Upper lobe of right lung (tissue), 1 donor: ENCODE results near the gene FAM187B. TPM values are rescaled to one million over a fixed set of nuclear protein-coding genes. Genes with fewer than 3 reads are reported as not detected.
A peak's percentile ranks its signal among the peaks of the same experiment; 100 is the strongest.
"Not testable (repeated sequence)": the region's sequence is repeated elsewhere in the genome, so short reads cannot be mapped to it uniquely, and the experiment has no call there.

Experiments used
- ATAC-seq: fragments of 200-7000 bp; cut with Tn5 transposase; one replicate; pipeline ENCODE4 v1.9.1; 2020; ENCODE audit warnings: mild to moderate bottlenecking, moderate library complexity
- DNase-seq: peaks from one replicate; pipeline ENCODE4 v3.0.0-alpha.2; 2020
- H3K27ac ChIP-seq: fragments of 200-600 bp; one replicate; pipeline ENCODE4 v1.8.0; 2022
- H3K27me3 ChIP-seq: fragments of 200-600 bp; one replicate; pipeline ENCODE4 v1.8.0; 2022; ENCODE audit warnings: mild to moderate bottlenecking
- H3K36me3 ChIP-seq: fragments of 200-600 bp; one replicate; pipeline ENCODE4 v1.8.0; 2022
- H3K4me1 ChIP-seq: fragments of 200-600 bp; one replicate; pipeline ENCODE4 v1.8.0; 2022
- H3K4me3 ChIP-seq: fragments of 200-600 bp; one replicate; pipeline ENCODE4 v1.8.0; 2022; ENCODE audit warnings: mild to moderate bottlenecking
- H3K9me3 ChIP-seq: fragments of 200-600 bp; one replicate; pipeline ENCODE4 v1.8.0; 2022
- intact Hi-C: fragments of 100-400 bp; cut with DNase I; formaldehyde crosslinking; loops from one replicate; pipeline ENCODE4 v1.11.0; 2022
- total RNA-seq: library from RNA; stranded (reverse); fragmentation: NEBNext Ultra II Directional; extraction: Animal tissue kit (Norgen Biotek cat#: 25700); gene quantifications from one replicate; pipeline ENCODE4 v1.2.1, GENCODE V29; 2021
- TF ChIP-seq, protein P1 (sequence below): fragments of 200-600 bp; IDR thresholded peaks from one replicate; pipeline ENCODE4 v1.8.0; 2022; ENCODE audit warnings: antibody characterized with exemption
- donor health status: DM: no; HTN: yes; CAD: no; lungs with severe emphysema.

Gene FAM187B
- total RNA-seq, 1 donor from 2014 or later = not detected

- H3K27me3 ChIP-seq = no peaks in the 10 kb centered on the region
- TF ChIP-seq, protein P1, sequence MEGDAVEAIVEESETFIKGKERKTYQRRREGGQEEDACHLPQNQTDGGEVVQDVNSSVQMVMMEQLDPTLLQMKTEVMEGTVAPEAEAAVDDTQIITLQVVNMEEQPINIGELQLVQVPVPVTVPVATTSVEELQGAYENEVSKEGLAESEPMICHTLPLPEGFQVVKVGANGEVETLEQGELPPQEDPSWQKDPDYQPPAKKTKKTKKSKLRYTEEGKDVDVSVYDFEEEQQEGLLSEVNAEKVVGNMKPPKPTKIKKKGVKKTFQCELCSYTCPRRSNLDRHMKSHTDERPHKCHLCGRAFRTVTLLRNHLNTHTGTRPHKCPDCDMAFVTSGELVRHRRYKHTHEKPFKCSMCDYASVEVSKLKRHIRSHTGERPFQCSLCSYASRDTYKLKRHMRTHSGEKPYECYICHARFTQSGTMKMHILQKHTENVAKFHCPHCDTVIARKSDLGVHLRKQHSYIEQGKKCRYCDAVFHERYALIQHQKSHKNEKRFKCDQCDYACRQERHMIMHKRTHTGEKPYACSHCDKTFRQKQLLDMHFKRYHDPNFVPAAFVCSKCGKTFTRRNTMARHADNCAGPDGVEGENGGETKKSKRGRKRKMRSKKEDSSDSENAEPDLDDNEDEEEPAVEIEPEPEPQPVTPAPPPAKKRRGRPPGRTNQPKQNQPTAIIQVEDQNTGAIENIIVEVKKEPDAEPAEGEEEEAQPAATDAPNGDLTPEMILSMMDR = no peak
- H3K27ac ChIP-seq = no peak overlapping the region
- no peak overlapping the region for H3K4me3 ChIP-seq
- DNase-seq (peak; percentile 65), ATAC-seq (peak; percentile 71)
- H3K4me1 ChIP-seq = peaks cover 12% of the 10 kb centered on the region
- intact Hi-C loops = no loop called here
- H3K9me3 ChIP-seq = no peaks in the 10 kb centered on the region
- no peaks in the 10 kb centered on the region for H3K36me3 ChIP-seq
Measured at GRCh38 chr19:35223084-35223790, 5.3 kb downstream of the FAM187B start.

GRCh38 chr19:35222373-35223015, 6.0 kb downstream of the FAM187B start:
- ATAC-seq (no peak), DNase-seq (peak; percentile 53)
- Histone ChIP-seq H3K36me3 (no peaks in the 10 kb centered on the region), H3K4me1 (peaks cover 12% of the 10 kb centered on the region), H3K27ac (no peak overlapping the region), H3K9me3 (no peaks in the 10 kb centered on the region), H3K4me3 (no peak overlapping the region), H3K27me3 (no peaks in the 10 kb centered on the region)
- TF ChIP-seq, protein P1 = no peak
- intact Hi-C loops = no loop called here

DNA sequence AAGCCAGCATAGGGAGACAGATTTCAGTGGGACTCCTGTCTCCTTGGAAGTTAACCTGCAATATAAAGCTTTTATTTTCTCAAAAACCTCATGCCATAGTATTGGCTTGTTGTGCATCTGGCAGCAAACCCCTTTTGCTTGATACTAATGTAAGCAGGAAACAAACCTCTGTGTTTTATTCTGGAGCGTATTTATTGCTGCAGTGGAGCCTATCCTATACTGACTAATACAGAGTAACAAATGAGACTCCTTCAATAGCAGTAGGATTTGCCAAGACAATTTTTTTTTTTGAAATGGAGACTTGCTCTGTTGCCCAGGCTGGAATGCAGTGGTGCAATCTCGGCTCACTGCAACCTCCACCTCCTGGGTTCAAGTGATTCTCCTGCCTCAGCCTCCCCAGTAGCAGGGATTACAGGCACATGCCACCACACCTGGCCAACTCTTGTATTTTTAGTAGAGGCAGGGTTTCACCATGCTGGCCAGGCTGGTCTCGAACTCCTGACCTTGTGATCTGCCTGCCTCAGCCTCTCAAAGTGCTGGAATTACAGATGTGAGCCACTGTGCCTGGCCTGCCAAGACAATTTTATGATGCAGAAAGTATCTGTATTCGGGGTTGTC, 7.5 kb downstream of the FAM187B start:
- H3K36me3 ChIP-seq, ATAC-seq, intact Hi-C loops, H3K9me3 ChIP-seq, H3K27me3 ChIP-seq, H3K4me3 ChIP-seq: not testable (repeated sequence)
- Histone ChIP-seq H3K4me1 (peaks cover 12% of the 10 kb centered on the region), H3K27ac (peak overlapping the region; percentile 13)
- peak; percentile 10 for DNase-seq

DNA sequence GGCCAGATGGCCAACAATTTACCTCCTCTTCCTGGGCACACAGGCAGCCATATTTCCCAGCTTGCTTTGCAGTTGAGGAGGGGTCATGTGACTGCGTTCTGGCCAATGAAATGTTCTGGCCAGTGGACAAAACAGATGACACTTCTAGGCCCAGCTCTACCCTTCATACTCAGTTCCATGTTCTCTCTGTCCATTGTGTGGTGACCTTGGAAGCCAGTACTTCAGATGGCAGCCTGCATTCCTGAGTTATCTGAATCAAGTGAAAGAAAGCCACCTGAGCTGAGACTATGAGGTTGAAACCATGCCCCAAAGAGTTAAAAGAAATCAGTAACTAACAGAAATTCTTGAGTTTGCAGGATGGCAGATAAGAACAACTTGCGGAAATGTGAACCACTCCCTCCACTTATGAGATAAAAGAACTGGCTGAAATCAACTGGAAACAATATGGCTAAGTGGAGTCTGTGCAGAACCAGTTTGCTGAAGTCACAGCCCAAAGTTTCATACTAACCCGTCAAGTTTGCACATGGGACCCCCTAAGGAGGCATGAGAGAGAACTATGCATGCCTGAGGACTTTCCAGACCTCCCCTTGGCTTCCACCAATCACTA, 8.1 kb downstream of the FAM187B start:
- Histone ChIP-seq H3K36me3 (no peaks in the 10 kb centered on the region), H3K27ac (peak overlapping the region; percentile 13), H3K4me1 (peaks cover 12% of the 10 kb centered on the region), H3K4me3 (no peak overlapping the region), H3K9me3 (no peaks in the 10 kb centered on the region), H3K27me3 (no peaks in the 10 kb centered on the region)
- TF ChIP-seq, protein P1 = no peak
- intact Hi-C loops = no loop called here
- ATAC-seq = peak; percentile 22
- DNase-seq = no peak

DNA sequence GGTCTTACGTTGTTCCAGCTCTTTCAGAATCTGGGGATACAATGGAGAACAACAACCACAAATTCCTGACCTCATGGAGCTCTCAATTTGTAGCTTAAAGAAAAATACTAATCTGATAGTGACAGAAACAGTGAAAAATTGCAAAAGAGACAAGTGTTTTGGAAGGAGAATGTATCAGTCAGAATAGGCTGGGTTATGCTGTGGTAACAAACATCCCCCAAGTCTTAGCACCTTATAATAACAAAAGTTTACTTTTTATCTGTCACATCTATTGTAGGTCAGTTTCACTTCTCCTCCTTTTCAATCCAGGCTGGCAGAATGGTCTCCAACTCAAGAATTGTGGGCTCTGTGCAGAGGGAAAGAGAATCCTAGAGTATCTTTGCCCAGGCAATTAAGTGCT, 9.5 kb downstream of the FAM187B start:
- Histone ChIP-seq H3K4me1 (peaks cover 14% of the 10 kb centered on the region), H3K27ac (no peak overlapping the region), H3K36me3 (no peaks in the 10 kb centered on the region), H3K27me3 (no peaks in the 10 kb centered on the region), H3K4me3 (no peak overlapping the region), H3K9me3 (no peaks in the 10 kb centered on the region)
- ATAC-seq (no peak), DNase-seq (no peak)
- TF ChIP-seq, protein P1 = no peak
- intact Hi-C loops = no loop called here

GRCh38 chr19:35217649-35217990, 10.9 kb downstream of the FAM187B start:
- no peaks in the 10 kb centered on the region for H3K27me3 ChIP-seq
- peaks cover 28% of the 10 kb centered on the region for H3K4me1 ChIP-seq
- H3K36me3 ChIP-seq = no peaks in the 10 kb centered on the region
- H3K4me3 ChIP-seq = no peak overlapping the region
- H3K27ac ChIP-seq = peak overlapping the region; percentile 11
- H3K9me3 ChIP-seq = no peaks in the 10 kb centered on the region
- TF ChIP-seq, protein P1 = no peak
- no peak for DNase-seq
- intact Hi-C loops = no loop called here
- peak; percentile 2 for ATAC-seq
